Measurements from ENCODE around the gene VKORC1.

DNA sequence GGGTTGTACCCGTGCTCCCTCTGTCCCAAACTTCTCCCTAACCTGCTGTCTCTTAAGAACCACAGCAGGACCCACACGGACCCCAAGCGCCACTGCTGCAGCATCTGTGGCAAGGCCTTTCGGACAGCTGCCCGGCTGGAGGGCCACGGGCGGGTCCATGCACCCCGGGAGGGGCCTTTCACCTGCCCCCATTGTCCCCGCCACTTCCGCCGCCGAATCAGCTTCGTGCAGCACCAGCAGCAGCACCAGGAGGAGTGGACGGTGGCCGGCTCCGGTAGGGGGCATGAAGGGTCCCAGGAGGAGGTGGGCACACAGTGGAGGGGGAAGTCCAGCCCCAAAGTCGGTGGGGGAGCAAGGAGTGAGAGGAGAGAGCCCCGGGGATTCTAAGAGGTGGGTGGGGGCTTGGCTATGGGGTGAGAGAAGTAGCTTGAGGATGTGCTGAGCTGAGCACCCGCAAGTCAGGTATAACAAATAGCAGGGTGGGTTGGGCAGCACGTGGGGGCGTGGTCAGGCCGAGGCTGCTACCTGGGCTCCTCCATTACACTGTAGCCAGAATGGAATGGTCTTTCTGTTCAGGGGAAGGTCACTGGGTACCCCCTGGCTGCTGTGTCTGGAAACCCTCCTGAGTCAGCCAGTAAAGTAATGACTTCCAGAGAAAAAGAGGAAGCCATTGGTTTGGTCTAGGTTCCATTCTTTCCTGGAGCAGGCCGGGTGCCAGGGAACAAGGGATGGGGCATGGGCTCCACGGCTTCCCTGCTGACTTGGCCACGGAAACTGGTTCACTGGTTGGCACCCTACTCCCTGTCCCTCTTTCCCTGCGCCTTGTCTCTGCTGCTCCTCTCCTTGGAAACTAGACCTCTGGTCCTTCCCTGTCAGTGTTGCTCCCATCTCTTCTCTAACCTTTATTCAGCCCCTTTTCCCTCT is 12.9 kb downstream of the VKORC1 start:
- TF ChIP-seq, protein P1, sequence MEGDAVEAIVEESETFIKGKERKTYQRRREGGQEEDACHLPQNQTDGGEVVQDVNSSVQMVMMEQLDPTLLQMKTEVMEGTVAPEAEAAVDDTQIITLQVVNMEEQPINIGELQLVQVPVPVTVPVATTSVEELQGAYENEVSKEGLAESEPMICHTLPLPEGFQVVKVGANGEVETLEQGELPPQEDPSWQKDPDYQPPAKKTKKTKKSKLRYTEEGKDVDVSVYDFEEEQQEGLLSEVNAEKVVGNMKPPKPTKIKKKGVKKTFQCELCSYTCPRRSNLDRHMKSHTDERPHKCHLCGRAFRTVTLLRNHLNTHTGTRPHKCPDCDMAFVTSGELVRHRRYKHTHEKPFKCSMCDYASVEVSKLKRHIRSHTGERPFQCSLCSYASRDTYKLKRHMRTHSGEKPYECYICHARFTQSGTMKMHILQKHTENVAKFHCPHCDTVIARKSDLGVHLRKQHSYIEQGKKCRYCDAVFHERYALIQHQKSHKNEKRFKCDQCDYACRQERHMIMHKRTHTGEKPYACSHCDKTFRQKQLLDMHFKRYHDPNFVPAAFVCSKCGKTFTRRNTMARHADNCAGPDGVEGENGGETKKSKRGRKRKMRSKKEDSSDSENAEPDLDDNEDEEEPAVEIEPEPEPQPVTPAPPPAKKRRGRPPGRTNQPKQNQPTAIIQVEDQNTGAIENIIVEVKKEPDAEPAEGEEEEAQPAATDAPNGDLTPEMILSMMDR (IDR thresholded peaks at IDR 0.05): no peak
- TF ChIP-seq TAF1 (IDR thresholded peaks at IDR 0.05; ENCODE audit: borderline replicate concordance, low read depth, low read length) (no peak), CHD2 (IDR thresholded peaks at IDR 0.05; ENCODE audit: low read length, partially characterized antibody) (no peak)

All from SK-N-SH (cell line).